HG03457 (cell line): ENCODE measurements around the gene NAA16.
A peak's percentile ranks its signal among the peaks of the same experiment; 100 is the strongest.

Experiments used
- ATAC-seq: cut with Tn5 transposase; IDR thresholded peaks from one replicate; pipeline ENCODE4 v1.9.1; 2021; ENCODE audit warnings: moderate number of reproducible peaks; ENCODE audit not compliant: unreplicated experiment

Gene NAA16

GRCh38 chr13:41302743-41303142 is 8.3 kb upstream of the NAA16 start:
- no peak for ATAC-seq

- no peak for ATAC-seq
Measured at GRCh38 chr13:41304551-41304950, 6.5 kb upstream of the NAA16 start.

GRCh38 chr13:41306271-41307145 is 4.6 kb upstream of the NAA16 start:
- no peak for ATAC-seq

GRCh38 chr13:41307884-41308640 is 3.0 kb upstream of the NAA16 start:
- no peak for ATAC-seq

GRCh38 chr13:41311406-41312175 is 524 bp downstream of the NAA16 start:
- peak; percentile 37 for ATAC-seq

GRCh38 chr13:41312176-41312500 is 1.1 kb downstream of the NAA16 start:
- ATAC-seq = no peak

- no peak for ATAC-seq
Measured at GRCh38 chr13:41313117-41313516, 2.0 kb downstream of the NAA16 start.

GRCh38 chr13:41313659-41314197 is 2.7 kb downstream of the NAA16 start:
- ATAC-seq = no peak

- no peak for ATAC-seq
Measured at GRCh38 chr13:41315443-41316047, 4.5 kb downstream of the NAA16 start.

- ATAC-seq = no peak
Measured at GRCh38 chr13:41317243-41317642, 6.2 kb downstream of the NAA16 start.

- ATAC-seq = no peak
Measured at GRCh38 chr13:41325752-41326151, 14.7 kb downstream of the NAA16 start.

GRCh38 chr13:41326661-41327060 is 15.6 kb downstream of the NAA16 start:
- no peak for ATAC-seq

- ATAC-seq = no peak
Measured at GRCh38 chr13:41327994-41328790, 17.1 kb downstream of the NAA16 start.

GRCh38 chr13:41332829-41333228 is 21.8 kb downstream of the NAA16 start:
- no peak for ATAC-seq

GRCh38 chr13:41334810-41335209 is 23.7 kb downstream of the NAA16 start:
- ATAC-seq = no peak

- no peak for ATAC-seq
Measured at GRCh38 chr13:41344358-41344757, 33.3 kb downstream of the NAA16 start.

- no peak for ATAC-seq
Measured at GRCh38 chr13:41345165-41345913, 34.3 kb downstream of the NAA16 start.

GRCh38 chr13:41345914-41346589 is 35.0 kb downstream of the NAA16 start:
- no peak for ATAC-seq
